OCI-LY3 (cell line): Measurements from ENCODE around the gene LAG3.

ENCODE experiments used
- EZH2phosphoT487 ChIP-seq: fragments of 200-600 bp; shearing (Covaris generic); IDR thresholded peaks from 2 replicates; pipeline ENCODE4 v1.6.1; 2018; ENCODE audit warnings: antibody characterized with exemption, mixed run types, low read depth
- TF ChIP-seq, protein P1 (sequence below): fragments of 200-600, 300-600 bp; sonication (generic); IDR thresholded peaks from 2 replicates; pipeline ENCODE4 v1.5.1; 2014; ENCODE audit warnings: antibody characterized with exemption, low read length, low read depth

DNA sequence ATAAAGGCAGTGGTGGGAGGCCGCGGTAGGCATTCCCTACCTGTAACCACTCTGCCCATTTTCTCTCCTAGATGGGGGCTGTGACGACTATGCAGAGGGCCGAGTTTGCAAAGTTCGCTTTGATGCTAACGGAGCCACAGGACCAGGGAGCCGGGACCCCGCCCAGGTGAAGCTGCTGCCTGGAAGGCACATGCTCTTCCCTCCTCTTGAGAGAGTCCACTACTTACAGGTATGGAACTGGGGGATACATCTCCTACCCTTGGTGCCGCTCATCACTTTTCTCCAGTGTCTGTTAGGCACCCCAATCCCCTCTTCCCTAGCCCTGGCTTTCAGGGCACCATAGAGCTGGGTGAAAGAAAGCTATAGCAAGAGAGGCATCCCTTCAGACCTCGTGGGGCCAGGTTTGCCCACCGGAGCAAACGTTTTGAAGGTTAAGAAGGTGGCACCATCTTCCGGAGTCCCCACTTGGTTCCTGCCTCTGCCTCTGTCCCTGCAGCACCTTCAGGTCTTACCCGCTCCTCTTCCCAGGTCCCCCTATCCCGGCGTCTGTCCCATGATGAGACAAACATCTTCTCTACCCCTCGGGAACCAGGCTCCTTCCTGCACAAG lies 53.9 kb downstream of the LAG3 start:
- TF ChIP-seq, protein P1, sequence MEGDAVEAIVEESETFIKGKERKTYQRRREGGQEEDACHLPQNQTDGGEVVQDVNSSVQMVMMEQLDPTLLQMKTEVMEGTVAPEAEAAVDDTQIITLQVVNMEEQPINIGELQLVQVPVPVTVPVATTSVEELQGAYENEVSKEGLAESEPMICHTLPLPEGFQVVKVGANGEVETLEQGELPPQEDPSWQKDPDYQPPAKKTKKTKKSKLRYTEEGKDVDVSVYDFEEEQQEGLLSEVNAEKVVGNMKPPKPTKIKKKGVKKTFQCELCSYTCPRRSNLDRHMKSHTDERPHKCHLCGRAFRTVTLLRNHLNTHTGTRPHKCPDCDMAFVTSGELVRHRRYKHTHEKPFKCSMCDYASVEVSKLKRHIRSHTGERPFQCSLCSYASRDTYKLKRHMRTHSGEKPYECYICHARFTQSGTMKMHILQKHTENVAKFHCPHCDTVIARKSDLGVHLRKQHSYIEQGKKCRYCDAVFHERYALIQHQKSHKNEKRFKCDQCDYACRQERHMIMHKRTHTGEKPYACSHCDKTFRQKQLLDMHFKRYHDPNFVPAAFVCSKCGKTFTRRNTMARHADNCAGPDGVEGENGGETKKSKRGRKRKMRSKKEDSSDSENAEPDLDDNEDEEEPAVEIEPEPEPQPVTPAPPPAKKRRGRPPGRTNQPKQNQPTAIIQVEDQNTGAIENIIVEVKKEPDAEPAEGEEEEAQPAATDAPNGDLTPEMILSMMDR = no peak
- TF ChIP-seq EZH2phosphoT487 = no peak
